Measurements from ENCODE around the gene DENND1C. TPM values are rescaled to one million over a fixed set of nuclear protein-coding genes. Genes with fewer than 3 reads are reported as not detected.

Gene DENND1C
- total RNA-seq, 2 experiments from 2014 or later: 111 to 118 TPM

DNA sequence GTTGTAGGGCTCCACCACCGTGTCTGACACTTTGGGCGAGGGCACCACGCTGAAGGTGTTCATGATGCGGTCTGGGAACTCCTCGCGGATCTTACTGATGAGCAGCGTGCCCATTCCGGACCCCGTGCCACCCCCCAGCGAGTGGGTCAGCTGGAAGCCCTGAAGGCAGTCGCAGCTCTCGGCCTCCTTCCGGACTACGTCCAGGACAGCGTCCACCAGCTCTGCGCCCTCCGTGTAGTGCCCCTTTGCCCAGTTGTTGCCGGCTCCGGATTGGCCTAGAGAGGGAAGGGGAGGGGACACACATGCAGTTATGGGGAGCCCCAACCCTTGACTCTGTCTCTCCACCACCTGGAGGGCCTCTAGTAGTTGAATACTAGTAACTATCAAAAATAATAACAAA is 14.4 kb upstream of the DENND1C start:
- no peak overlapping the region for H3K4me3 ChIP-seq (ENCODE audit: low read length)
- Mint-ChIP-seq H3K36me3 (ENCODE audit: low read depth) (no peaks in the 10 kb centered on the region), H3K4me1 (ENCODE audit: low read depth) (no peaks in the 10 kb centered on the region), H3K27me3 (peaks cover 4% of the 10 kb centered on the region), H3K27ac (no peak overlapping the region), H3K4me3 (no peak overlapping the region), H3K9me3 (no peaks in the 10 kb centered on the region)
- H3K27me3 ChIP-seq (ENCODE audit: control insufficient read depth in 1 of 2, insufficient read depth in 2 of 2, low read length in 2 of 2): no peaks in the 10 kb centered on the region
- no peaks in the 10 kb centered on the region for H3K4me1 ChIP-seq (ENCODE audit: insufficient read depth, low read length)
- ChIA-PET POLR2A (no interaction called here), CTCF (no interaction called here)
- no peak overlapping the region for H3K27ac ChIP-seq (ENCODE audit: low read depth in 1 of 2, low read length in 2 of 2)
- peaks cover 0 to 10% of the 10 kb centered on the region in 2 experiments for H3K9me3 ChIP-seq (ENCODE audit: control insufficient read depth in 1 of 2, insufficient read depth in 1 of 2, low read length in 2 of 2)
- DNase-seq (no peak), ATAC-seq (ENCODE audit: poor library complexity) (no peak)
- intact Hi-C loops (cut with DNase I, micrococcal nuclease): no loop called here
- no peaks in the 10 kb centered on the region for H3K36me3 ChIP-seq (ENCODE audit: insufficient read depth, low read length)
- TF ChIP-seq, protein P1, sequence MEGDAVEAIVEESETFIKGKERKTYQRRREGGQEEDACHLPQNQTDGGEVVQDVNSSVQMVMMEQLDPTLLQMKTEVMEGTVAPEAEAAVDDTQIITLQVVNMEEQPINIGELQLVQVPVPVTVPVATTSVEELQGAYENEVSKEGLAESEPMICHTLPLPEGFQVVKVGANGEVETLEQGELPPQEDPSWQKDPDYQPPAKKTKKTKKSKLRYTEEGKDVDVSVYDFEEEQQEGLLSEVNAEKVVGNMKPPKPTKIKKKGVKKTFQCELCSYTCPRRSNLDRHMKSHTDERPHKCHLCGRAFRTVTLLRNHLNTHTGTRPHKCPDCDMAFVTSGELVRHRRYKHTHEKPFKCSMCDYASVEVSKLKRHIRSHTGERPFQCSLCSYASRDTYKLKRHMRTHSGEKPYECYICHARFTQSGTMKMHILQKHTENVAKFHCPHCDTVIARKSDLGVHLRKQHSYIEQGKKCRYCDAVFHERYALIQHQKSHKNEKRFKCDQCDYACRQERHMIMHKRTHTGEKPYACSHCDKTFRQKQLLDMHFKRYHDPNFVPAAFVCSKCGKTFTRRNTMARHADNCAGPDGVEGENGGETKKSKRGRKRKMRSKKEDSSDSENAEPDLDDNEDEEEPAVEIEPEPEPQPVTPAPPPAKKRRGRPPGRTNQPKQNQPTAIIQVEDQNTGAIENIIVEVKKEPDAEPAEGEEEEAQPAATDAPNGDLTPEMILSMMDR (IDR thresholded peaks at IDR 0.05): no peak

DNA sequence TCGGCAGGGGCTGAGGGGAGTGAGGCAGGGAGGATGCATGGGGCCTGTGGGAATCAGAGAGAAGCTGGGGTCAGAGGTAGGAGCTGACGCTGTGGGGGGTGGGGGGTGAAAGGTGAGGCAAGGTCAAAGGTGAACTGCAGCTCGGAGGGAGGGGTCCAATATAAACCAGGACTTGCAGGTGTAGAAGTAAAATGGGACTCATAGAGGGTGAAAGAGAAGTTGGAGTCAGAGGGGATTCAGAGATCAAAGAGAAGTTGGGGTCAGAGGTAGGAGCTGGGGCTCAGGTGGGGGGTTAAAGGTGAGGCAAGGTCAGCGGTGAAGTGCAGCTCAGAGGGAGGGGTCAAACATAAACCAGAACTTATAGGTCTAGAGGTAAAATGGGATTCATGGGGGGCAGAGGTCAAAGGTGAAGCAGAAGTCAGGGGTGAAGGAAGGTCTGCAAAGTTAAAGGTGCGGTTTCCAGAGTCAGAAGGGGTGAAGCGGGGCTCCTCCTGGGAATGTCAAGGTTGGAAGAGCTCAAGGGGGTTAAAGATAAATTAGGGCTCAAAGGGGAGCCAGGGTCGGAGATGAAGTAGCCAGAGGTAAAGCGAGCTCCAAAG is 12.9 kb upstream of the DENND1C start:
- DNase-seq: no peak
- peaks cover 0 to 10% of the 10 kb centered on the region in 2 experiments for H3K9me3 ChIP-seq (ENCODE audit: control insufficient read depth in 1 of 2, insufficient read depth in 1 of 2, low read length in 2 of 2)
- Mint-ChIP-seq H3K4me3 (no peak overlapping the region), H3K27ac (no peak overlapping the region), H3K4me1 (ENCODE audit: low read depth) (peaks cover 7% of the 10 kb centered on the region), H3K36me3 (ENCODE audit: low read depth) (no peaks in the 10 kb centered on the region), H3K27me3 (no peaks in the 10 kb centered on the region), H3K9me3 (no peaks in the 10 kb centered on the region)
- H3K4me1 ChIP-seq (ENCODE audit: insufficient read depth, low read length): peaks cover 6% of the 10 kb centered on the region
- CTCF ChIA-PET: no interaction called here
- TF ChIP-seq, protein P1 (IDR thresholded peaks at IDR 0.05): no peak
- no peaks in the 10 kb centered on the region for H3K27me3 ChIP-seq (ENCODE audit: control insufficient read depth in 1 of 2, insufficient read depth in 2 of 2, low read length in 2 of 2)
- ATAC-seq (ENCODE audit: poor library complexity): no peak
- no peaks in the 10 kb centered on the region for H3K36me3 ChIP-seq (ENCODE audit: insufficient read depth, low read length)
- POLR2A ChIA-PET: no interaction called here
- no peak overlapping the region for H3K4me3 ChIP-seq (ENCODE audit: low read length)
- intact Hi-C loops (cut with DNase I, micrococcal nuclease): no loop called here
- H3K27ac ChIP-seq (ENCODE audit: low read depth in 1 of 2, low read length in 2 of 2): no peak overlapping the region

DNA sequence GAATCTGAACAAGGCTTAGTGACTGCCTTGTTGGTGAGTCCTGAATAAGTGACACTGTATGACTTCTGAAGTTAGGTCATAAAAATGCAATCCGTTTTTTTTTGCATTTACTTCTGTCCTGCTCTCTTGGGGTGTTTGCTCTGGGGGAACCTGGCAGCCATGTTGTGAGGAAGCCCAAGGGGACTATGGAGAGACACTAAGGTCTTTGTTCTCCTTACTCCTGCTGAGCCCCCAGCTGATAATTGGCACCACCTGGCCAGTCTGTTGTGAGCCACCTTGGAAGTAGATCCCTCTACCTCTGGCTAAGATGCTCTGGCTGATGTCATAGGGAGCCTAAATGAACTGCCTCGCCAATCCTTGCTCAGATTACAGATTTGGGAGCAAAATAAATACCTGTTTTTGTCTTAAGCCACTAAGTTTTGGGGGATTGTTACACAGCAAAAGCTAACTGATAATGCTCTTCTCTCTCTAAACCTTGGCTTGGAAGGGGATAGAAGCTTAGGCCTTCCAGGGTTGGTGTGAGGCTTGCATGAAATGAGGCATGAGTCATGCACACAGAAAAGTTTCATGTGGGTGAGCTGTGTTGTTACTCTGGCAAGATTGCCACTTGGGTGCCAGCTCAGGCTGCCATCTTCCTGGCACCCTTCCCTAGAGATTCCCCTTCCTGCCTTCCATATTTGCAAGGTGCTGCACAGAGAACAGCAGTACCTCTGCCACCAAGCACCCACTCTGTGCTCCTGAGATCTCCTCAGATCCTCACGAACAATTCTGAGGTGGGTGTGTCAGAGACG is 10.4 kb upstream of the DENND1C start:
- Histone ChIP-seq H3K27me3 (ENCODE audit: control insufficient read depth in 1 of 2, insufficient read depth in 2 of 2, low read length in 2 of 2) (no peaks in the 10 kb centered on the region), H3K36me3 (ENCODE audit: insufficient read depth, low read length) (no peaks in the 10 kb centered on the region), H3K4me1 (ENCODE audit: insufficient read depth, low read length) (peaks cover 11% of the 10 kb centered on the region), H3K4me3 (ENCODE audit: low read length) (no peak overlapping the region), H3K27ac (ENCODE audit: low read depth in 1 of 2, low read length in 2 of 2) (no peak overlapping the region), H3K9me3 (ENCODE audit: control insufficient read depth in 1 of 2, insufficient read depth in 1 of 2, low read length in 2 of 2) (peaks cover 0 to 10% of the 10 kb centered on the region in 2 experiments)
- no peak overlapping the region for H3K4me3 Mint-ChIP-seq
- intact Hi-C loops (cut with DNase I, micrococcal nuclease): no loop called here
- ChIA-PET CTCF (no interaction called here), POLR2A (interaction anchor here (0.5 to 1.9 kb wide), 2 partner anchors 11 to 51 kb away, joined by 3 to 6 read pairs; partner anchors contain the start of gene DENND1C)
- ATAC-seq (ENCODE audit: poor library complexity) (no peak), DNase-seq (no peak)
- no peak overlapping the region for H3K27ac Mint-ChIP-seq
- no peaks in the 10 kb centered on the region for H3K9me3 Mint-ChIP-seq
- TF ChIP-seq, protein P1 (IDR thresholded peaks at IDR 0.05): no peak
- no peaks in the 10 kb centered on the region for H3K27me3 Mint-ChIP-seq
- peaks cover 11% of the 10 kb centered on the region for H3K4me1 Mint-ChIP-seq (ENCODE audit: low read depth)
- no peaks in the 10 kb centered on the region for H3K36me3 Mint-ChIP-seq (ENCODE audit: low read depth)

Measured in CD4-positive, alpha-beta T cell (primary cell).